Endothelial cell of umbilical vein (primary cell): ENCODE data around the gene MYH9.

Source experiments
- EZH2 ChIP-seq: IDR thresholded peaks from 2 replicates; pipeline ENCODE4 v1.6.1; 2012; ENCODE audit warnings: borderline replicate concordance, low read depth, mild to moderate bottlenecking, moderate library complexity, low read length, inconsistent platforms; ENCODE audit not compliant: severe bottlenecking
- GATA2 ChIP-seq: IDR thresholded peaks from 2 replicates; pipeline ENCODE4 v1.7.0; 2011; ENCODE audit warnings: low read depth, mild to moderate bottlenecking, moderate library complexity, mixed read lengths, low read length; ENCODE audit not compliant: insufficient read length, insufficient read depth
- POLR2A ChIP-seq: IDR thresholded peaks from 2 replicates; pipeline ENCODE4 v1.6.1; 2012; ENCODE audit warnings: low read depth, mild to moderate bottlenecking, control low read depth, low read length
- TF ChIP-seq, protein P1 (sequence below), 2 donors: IDR thresholded peaks; 1 replicate in 1 of 2; 2 replicates in 1 of 2; pipeline ENCODE4 v1.5.1; 2011; ENCODE audit warnings: low read length in 2 of 2, mild to moderate bottlenecking in 2 of 2, moderate library complexity in 2 of 2, control low read depth in 1 of 2, inconsistent platforms in 1 of 2, low read depth in 1 of 2; ENCODE audit not compliant: insufficient read depth in 1 of 2; ENCODE audit errors: extremely low read depth in 1 of 2

DNA sequence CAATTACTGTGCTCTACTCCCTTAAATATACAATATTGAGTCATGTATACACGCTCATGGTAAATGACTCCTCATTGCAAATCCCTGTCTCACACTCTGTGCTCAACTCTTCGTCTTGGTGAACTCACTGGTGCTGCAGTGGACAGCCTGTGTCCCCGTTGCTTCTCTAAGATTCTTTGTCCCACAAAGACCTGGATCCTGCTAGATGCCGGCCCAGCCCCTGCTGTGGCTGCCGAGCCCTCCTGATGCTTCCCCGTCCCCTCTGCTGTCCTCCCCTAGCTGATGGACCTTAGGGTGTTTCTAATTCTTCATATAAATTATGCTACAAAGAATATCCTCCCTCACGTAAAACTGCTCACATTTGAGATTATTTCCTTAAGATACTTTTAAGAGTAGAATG, 154.0 kb downstream of the MYH9 start:
- TF ChIP-seq POLR2A (no peak), GATA2 (no peak), EZH2 (no peak)
- TF ChIP-seq, protein P1, sequence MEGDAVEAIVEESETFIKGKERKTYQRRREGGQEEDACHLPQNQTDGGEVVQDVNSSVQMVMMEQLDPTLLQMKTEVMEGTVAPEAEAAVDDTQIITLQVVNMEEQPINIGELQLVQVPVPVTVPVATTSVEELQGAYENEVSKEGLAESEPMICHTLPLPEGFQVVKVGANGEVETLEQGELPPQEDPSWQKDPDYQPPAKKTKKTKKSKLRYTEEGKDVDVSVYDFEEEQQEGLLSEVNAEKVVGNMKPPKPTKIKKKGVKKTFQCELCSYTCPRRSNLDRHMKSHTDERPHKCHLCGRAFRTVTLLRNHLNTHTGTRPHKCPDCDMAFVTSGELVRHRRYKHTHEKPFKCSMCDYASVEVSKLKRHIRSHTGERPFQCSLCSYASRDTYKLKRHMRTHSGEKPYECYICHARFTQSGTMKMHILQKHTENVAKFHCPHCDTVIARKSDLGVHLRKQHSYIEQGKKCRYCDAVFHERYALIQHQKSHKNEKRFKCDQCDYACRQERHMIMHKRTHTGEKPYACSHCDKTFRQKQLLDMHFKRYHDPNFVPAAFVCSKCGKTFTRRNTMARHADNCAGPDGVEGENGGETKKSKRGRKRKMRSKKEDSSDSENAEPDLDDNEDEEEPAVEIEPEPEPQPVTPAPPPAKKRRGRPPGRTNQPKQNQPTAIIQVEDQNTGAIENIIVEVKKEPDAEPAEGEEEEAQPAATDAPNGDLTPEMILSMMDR (IDR thresholded peaks at IDR 0.05; ENCODE audit: extremely low read depth in 1 of 2, insufficient read depth in 1 of 2, low read depth in 1 of 2, low read length in 2 of 2): no peak
